ENCODE data around the gene LEKR1.
"Not testable (repeated sequence)": the region's sequence is repeated elsewhere in the genome, so short reads cannot be mapped to it uniquely, and the experiment has no call there.

Gene LEKR1

DNA sequence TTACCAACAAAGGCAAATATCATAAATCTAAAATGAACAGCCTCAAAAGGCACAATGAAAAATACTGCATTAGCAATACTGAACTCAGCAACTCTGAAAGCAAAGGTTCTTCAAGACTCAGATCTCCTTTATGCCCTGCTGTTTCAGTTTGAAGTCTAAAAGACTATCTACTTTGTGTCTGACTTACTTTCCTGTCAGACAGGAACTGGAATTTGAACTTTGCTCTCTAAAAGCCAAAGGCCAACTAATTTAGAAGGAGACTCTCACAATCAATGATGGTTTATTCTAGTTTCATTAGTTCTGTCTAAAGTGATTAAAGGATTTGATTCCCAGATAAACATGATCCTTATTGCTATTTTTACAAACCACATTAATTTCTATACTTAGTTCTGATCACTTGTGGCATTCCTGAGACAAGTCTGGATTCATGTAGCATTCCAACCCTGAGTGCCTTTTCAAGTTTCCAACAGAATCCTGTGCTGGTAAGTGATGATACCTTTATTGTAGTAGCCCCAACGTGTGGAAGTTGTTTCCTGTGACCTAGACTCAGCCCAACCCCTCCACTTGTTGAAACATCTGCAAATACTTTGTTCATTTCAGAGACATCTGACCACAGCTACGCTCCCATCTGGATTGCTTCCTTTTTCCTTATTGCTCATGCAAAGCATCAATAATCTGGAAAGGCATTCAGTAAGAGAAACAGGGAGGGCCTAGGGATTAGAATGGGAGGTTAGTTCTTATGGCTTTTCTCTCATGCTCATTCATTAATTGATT, 14.9 kb upstream of the LEKR1 start:
- DNase-seq, result no peak

DNA sequence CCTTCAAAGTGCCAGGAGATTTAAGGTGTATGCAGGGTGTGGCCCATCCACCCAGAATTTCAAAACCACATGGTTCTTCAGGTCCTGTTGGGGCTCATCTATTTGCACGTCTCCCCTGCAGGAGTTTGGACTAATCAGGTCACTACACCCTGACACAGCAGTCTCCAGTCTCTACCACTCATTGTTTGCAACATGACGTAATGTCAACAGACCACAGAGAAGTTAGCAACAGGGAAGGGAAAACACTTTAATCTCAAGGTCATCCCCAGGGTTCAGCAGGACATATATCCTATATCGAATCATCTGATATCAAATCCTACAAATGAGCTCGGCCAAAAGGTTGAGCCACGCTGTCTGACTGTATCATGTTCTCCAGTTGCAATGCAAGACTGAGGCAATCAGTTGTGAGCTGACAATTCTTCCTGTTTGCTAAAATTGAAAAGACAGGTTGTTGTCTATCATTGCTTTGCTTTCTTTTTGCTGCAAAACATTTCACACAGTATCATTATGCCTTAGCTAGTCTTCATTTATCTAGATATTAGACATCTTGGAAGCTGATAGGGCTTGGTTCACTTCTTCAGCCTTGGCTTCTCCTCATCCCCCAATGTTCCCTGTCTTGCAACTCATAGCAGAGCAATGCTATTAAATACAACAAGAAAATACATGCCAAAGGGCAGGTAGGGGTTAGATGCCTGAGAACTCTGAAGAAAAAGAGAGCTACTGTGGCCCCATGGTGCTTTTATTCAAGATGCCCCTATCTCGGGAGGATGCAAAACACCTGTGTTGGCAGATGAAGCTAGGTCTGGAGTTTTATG, 13.4 kb upstream of the LEKR1 start:
- DNase-seq, result no peak

- no peak for DNase-seq
These were observed 11.9 kb upstream of the LEKR1 start for GRCh38 chr3:156814295-156814694.

DNA sequence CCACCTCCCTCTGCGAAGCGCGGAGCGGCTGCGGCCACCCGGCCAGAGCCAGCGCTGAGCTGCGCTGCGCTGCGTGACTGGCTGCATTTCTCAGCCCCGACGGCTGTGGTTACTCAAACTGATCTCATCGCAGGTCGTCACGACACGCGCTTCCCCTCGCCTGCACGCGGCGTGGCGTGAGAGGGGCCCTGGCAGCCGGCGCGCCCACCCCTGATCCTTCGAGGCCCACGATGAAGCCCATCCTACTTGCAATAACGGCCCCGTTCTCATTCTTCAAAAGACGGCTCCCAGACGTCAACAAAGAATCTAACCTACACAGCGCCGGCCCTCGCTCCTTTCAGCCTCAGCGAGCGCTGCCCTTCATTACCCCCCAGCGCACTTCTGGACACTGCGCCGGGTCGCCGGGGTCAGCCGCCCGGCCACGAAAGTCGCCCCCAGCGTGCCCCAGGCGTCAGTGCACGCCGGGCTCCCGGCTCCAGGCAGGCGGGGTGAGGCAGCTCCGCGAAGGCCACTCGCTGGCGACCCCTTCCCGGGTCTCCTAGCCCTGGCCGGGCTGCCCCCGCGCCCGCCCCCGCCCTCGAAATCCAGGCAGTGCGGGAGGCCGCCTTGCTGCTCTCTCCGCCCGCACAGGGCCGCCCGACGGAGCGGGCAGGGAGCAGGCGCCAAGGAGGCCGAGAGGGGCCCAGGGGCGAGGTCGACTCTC, 9.9 kb upstream of the LEKR1 start:
- peak; percentile 24 for DNase-seq

DNA sequence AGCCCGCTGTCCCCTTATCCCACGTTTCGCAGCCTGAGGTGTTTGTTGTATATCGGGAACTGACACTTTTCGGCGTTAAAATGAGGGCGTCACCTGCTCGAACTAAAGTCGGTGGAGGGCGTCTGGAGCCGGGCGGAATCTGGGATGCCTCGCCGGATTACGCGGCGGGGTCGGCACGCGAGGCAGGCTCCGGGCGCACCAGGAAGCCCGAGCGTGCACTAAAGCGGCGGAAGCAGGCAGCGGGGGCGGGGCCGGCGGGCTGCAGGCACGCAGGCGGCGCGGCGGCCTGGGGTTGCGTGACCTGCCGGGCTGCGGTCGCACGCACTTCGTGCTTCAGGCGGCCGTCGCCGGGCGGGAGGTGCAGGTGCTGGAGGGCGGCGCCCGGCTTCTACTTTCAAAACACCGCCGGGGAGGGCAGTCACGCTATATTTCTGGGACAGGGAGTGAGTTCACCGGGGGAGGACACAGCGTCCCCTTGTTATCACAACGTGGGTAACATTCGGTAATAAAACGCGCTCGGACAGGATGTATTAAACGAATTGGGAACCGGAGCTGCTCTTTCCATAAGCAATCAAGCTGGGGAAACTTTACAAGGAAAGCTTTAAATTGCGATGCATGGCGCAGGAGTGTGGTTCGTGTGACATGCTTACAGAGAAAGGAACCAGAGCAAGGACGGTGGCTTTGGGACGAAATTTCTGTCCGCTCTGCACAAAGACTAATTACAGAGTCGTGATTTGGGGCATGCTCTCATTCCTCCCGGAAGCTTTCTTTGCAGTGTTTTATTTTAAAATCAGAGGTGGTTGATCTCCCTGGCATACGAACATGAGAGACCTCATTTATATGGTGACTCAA, 9.1 kb upstream of the LEKR1 start:
- DNase-seq, result peak; percentile 80

- no peak for DNase-seq
These were observed 8.4 kb upstream of the LEKR1 start for GRCh38 chr3:156817646-156818272.

- no peak for DNase-seq
These were observed 7.9 kb upstream of the LEKR1 start for GRCh38 chr3:156818273-156818651.

DNA sequence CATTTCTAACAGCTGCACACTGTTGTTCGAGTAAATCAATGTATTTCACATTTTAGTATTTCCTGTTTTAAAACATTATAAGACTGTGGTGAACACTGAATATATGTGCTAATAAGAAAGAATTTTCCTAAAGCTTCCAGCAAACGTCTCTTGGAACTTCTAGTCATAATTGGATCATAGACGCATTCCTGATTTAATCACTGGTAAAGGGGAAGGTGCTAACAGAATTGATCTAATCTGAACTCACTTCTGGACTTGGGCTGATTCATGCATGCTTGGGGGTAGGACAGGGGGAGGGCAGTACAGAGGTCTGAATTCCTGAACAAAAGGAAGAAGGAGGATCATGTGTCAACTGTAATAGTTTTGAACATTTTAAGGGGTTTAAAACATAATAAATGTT, 7.3 kb upstream of the LEKR1 start:
- no peak for DNase-seq

DNA sequence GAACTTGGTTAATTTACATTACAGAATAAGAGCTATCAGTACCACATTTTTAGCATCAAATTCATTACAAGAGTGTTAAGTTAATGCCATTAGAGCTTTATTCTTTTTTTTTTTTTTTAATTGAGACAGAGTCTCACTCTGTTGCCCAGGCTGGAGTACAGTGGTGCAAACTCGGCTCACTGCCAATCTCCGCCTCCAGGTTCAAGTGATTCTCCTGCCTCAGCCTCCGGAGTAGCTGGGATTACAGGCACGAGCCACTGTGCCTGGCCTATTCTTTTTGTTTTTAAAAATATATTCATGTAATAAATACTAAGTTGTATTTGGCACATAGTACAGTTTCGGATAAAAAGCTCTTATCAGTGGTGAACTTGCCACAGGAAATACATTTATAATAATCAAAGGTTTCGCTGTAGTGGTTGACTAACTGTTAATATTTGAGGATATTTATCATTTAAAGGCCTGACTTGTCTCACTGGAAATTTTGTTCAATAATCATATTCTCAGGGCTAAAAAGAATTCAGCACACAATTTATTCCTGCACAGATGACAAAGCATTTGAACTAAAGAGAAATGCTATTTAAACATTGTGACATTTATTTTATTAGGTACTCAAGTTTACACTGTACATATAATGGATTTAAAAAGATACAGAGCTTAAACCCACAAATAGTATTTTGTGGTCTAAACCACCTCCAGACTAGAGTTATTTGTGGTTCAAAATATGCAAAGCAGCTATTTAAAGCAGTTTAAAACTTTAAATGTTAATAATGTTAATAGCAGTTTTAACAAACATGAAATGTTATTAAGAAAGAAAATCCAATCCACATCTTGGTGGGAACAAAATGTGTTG, 6.1 kb upstream of the LEKR1 start:
- no peak for DNase-seq

- no peak for DNase-seq
These were observed 5.5 kb upstream of the LEKR1 start for GRCh38 chr3:156820692-156821080.

- not testable (repeated sequence) for DNase-seq
These were observed 3.4 kb upstream of the LEKR1 start for GRCh38 chr3:156822626-156823260.

GRCh38 chr3:156825795-156826143, 384 bp upstream of the LEKR1 start:
- DNase-seq, result no peak

DNA sequence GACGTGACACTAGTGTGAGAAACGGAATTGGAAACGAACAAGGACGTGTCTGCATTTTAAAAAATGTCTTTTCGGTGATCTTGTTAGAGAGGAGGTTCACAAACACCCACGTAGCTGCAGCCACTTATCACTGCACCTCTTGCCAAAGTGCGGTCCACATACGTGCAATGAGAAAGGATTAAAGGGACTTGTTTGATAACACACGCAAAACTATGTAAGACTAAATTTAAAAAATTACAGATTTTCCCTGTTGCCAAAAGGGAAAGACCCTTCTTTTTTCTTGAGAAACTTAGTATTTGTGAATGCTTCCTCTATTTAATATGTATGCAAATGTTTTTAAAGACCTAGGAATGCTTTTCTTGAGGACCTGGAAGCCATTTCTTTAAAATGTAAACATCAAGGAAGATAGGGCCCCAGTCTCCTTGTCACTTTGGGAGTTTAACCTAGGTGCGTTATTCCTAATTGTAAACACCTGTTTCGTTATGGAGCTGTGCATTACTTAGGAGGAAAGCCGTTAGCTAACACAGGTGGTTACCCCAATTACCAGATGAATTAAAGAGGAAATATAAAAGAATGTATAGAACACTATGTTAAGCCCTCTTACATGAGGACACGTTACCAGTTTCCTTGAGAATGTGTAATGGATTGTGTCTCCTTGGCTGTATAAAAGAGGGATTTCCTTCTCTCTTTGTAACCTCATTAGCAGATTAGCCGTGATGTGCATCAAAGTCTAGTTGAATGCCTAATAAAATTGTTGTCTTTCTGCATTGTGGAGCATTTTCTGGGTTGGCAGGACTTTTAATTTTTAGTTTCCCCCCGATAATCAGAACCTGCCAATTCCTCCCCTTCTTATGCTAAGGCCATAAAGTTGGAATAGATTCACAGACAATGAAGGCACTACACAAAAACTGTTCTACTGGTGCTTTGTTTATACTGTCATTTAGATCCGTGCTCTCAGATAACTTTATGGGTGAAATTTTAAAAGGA, 1.0 kb downstream of the LEKR1 start:
- no peak for DNase-seq

DNA sequence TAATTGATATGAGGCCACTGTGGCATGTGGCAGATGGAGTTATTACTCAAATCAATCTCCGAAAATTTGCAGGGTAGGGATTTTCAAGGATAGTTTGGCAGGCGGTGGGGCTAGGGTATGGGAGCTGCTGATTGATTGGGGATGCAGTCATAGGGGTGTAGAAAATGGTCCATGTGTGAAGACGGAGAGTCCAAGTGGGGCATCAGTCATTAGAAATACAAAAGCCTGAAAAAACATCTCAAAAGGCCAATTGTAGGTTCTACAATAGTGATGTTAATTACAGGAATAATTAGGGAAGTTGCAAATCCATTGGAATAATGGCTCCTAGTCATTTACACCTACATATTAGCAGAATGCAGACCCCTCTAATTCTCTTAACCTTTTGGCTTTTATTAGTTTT, 4.9 kb downstream of the LEKR1 start:
- no peak for DNase-seq

- DNase-seq, result no peak
These were observed 8.3 kb downstream of the LEKR1 start for GRCh38 chr3:156834435-156834834.

DNA sequence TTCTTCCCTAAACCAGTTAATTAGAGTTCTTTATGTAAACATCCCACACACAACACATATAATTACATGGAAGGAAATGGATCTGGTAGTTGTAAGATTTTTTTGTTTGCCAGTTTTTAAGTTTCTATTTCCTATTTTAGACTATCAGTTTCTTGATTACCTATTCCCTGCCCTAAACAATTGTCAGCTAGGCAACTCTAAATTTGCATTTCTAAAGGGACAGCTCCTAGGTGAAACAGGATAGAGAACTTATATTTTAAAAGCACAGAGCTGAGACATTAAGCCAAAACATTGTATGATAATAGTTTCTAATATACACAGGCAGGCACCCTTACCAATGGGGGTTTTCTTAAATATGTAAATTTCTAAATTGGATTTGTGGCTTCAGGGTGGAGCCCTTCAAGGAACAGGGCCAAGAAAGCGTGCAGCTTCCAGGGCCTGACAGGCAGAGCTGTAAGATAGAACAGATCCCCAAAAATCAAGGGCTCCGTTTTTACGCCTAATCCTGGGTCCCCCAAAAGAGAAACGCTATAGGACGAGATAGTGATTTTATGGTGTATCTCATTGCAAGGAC, 8.9 kb downstream of the LEKR1 start:
- DNase-seq, result no peak

- no peak for DNase-seq
These were observed 10.5 kb downstream of the LEKR1 start for GRCh38 chr3:156836701-156837100.

DNA sequence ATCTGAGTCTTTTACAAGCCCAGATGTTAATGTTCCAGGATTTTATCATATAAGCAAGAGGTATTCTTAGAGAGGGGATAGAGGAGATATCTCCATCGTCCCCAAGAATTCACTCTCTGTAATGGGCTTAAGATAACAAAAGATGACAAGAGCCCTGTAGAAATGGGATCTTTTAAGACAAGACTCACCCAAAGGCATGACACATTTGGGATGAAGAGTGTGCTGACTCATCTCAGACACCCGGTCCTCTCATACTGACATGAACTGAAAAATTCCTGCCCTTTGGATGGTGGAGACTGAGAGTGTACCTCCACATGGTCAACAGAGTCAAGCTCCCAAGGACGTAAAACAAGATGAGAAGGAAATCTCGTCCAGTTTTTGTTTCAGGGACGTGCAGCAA, 11.0 kb downstream of the LEKR1 start:
- DNase-seq, result no peak

DNA sequence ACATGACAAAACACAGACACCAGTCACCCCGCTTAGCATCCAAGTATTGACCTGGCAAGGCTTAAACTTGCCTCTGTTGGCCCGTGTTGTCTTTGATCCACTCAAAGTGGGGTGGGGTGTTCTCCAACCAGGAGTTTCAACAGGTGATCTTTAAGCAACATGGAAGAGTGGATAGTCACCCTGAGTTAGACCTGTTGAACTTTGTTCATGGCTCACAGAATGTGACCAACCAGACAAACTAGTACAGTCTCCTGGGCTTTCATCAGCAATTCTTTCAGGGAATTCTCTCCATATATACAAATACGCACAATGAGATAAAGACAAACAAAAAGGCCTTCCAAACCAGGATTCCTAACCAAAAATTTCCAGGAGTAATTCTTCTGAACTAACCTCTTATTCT, 11.9 kb downstream of the LEKR1 start:
- no peak for DNase-seq
